Lung (tissue), 12 donors: ENCODE measurements around the gene TMEM131L. TPM values are rescaled to one million over a fixed set of nuclear protein-coding genes. Genes with fewer than 3 reads are reported as not detected.
"Not testable (repeated sequence)": the region's sequence is repeated elsewhere in the genome, so short reads cannot be mapped to it uniquely, and the experiment has no call there.

Experiments used
- ATAC-seq: fragments of 200-7000 bp; cut with Tn5 transposase; one replicate; pipeline ENCODE4 v1.9.1; 2020; ENCODE audit warnings: moderate number of reproducible peaks; ENCODE audit not compliant: insufficient read depth, low FRiP score
- DNase-seq, 3 donors: peaks; one replicate each; pipeline ENCODE4 v3.0.0-alpha.2; 2013 to 2017
- H3K27ac ChIP-seq, 2 donors: one replicate each; pipeline ENCODE4 v1.5.1; 2013; ENCODE audit warnings: mild to moderate bottlenecking in 2 of 2, moderate library complexity in 2 of 2, control low read depth in 1 of 2, inconsistent platforms in 1 of 2, low read depth in 1 of 2, low read length in 1 of 2
- H3K27me3 ChIP-seq, 3 donors: one replicate each; pipeline ENCODE4 v1.5.1; 2013; ENCODE audit warnings: low read length in 2 of 3; ENCODE audit not compliant: control insufficient read depth in 3 of 3, insufficient read depth in 3 of 3
- H3K36me3 ChIP-seq, 4 donors: one replicate each; pipeline ENCODE4 v1.5.1; 2013; ENCODE audit warnings: low read length in 4 of 4, mild to moderate bottlenecking in 1 of 4, moderate library complexity in 1 of 4; ENCODE audit not compliant: control insufficient read depth in 4 of 4, insufficient read depth in 4 of 4
- H3K4me1 ChIP-seq, 5 donors: one replicate each; pipeline ENCODE4 v1.5.1; 2013; ENCODE audit warnings: low read length in 5 of 5, mild to moderate bottlenecking in 2 of 5, moderate library complexity in 1 of 5; ENCODE audit not compliant: control insufficient read depth in 5 of 5, insufficient read depth in 5 of 5
- H3K4me3 ChIP-seq: one replicate; pipeline ENCODE4 v1.5.1; 2013; ENCODE audit warnings: mild to moderate bottlenecking, control low read depth, moderate library complexity
- H3K9ac ChIP-seq, 2 donors: one replicate each; pipeline ENCODE4 v1.5.1; 2013; ENCODE audit warnings: low read length in 2 of 2, control low read depth in 1 of 2; ENCODE audit not compliant: insufficient read depth in 1 of 2
- H3K9me3 ChIP-seq, 4 donors: one replicate each; pipeline ENCODE4 v1.5.1; 2013; ENCODE audit warnings: low read length in 3 of 4, mild to moderate bottlenecking in 1 of 4, moderate library complexity in 1 of 4; ENCODE audit not compliant: control insufficient read depth in 4 of 4, insufficient read depth in 3 of 4
- WGBS, 2 donors: extraction: QIAGEN DNeasy Blood & Tissue Kit; methylation state at CpG; one replicate each; pipeline ENCODE4 v1.1.7; 2013; 5-methylcytosine and 5-hydroxymethylcytosine counted together
- polyA plus RNA-seq, 2 donors: library from polyadenylated mRNA; stranded (reverse); fragments of 200-250 nt; gene quantifications; one replicate each; pipeline ENCODE4 v1.2.1, GENCODE V29; 2013
- total RNA-seq, 2 donors: library from RNA; depleted of rRNA in 1 of 2; stranded (reverse); fragments of >200 nt in 1 of 2; gene quantifications; one replicate each; pipeline ENCODE4 v1.2.1, GENCODE V29; 2014 to 2021
- TF ChIP-seq, protein P1 (sequence below): IDR thresholded peaks from 2 replicates; pipeline ENCODE4 v1.5.1; 2012; ENCODE audit warnings: mild to moderate bottlenecking; ENCODE audit errors: control extremely low read depth, extremely low read depth
- donor health status: control.
- donor health status: control.
- donor health status: Bipolar disorder and iron deficiency.
- donor health status: healthy.
- donor health status: DM: yes; HTN: yes; CAD: no.

TMEM131L gene
- total and polyA plus RNA-seq, 4 donors = 2.9 to 40.6 (median 11.8) TPM

DNA sequence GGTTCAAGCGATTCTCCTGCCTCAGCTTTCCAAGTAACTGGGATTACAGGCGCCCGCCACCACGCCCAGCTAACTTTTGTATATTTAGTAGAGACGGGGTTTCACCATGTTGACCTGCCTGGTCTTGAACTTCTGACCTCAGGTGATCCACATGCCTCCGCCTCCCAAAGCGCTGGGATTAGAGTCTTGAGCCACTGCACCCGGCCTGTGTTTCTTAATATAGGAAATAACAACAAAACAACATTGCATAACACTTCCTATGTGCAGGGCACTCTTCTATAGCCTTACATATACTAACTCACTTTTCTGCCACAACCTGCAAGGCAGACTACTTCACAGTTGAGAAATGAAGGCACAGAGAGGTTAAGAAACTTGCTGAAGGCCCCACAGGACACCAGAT lies 12.8 kb upstream of the TMEM131L start:
- Histone ChIP-seq H3K4me3 (no peak overlapping the region), H3K36me3 (no peaks in the 10 kb centered on the region), H3K27ac (no peak overlapping the region), H3K9ac (no peak overlapping the region), H3K27me3 (no peaks in the 10 kb centered on the region), H3K9me3 (no peaks in the 10 kb centered on the region), H3K4me1 (peaks cover 0 to 10% (median 5%) of the 10 kb centered on the region in 5 donors)
- ATAC-seq = no peak
- TF ChIP-seq, protein P1, sequence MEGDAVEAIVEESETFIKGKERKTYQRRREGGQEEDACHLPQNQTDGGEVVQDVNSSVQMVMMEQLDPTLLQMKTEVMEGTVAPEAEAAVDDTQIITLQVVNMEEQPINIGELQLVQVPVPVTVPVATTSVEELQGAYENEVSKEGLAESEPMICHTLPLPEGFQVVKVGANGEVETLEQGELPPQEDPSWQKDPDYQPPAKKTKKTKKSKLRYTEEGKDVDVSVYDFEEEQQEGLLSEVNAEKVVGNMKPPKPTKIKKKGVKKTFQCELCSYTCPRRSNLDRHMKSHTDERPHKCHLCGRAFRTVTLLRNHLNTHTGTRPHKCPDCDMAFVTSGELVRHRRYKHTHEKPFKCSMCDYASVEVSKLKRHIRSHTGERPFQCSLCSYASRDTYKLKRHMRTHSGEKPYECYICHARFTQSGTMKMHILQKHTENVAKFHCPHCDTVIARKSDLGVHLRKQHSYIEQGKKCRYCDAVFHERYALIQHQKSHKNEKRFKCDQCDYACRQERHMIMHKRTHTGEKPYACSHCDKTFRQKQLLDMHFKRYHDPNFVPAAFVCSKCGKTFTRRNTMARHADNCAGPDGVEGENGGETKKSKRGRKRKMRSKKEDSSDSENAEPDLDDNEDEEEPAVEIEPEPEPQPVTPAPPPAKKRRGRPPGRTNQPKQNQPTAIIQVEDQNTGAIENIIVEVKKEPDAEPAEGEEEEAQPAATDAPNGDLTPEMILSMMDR = no peak
- WGBS, 2 donors = 66 to 87% methylated on average over 8 of the region's 8 CpGs
- DNase-seq = no peak

- ATAC-seq (no peak), DNase-seq (no peak)
- no peak overlapping the region for H3K27ac ChIP-seq
- H3K27me3 ChIP-seq = no peaks in the 10 kb centered on the region
- 22 to 26% methylated on average over 1 of the region's 1 CpG for WGBS, 2 donors
- H3K36me3 ChIP-seq = no peaks in the 10 kb centered on the region
- TF ChIP-seq, protein P1 = no peak
- no peaks in the 10 kb centered on the region for H3K4me1 ChIP-seq
- H3K9me3 ChIP-seq = no peaks in the 10 kb centered on the region
- no peak overlapping the region for H3K9ac ChIP-seq
- no peak overlapping the region for H3K4me3 ChIP-seq
Measured at GRCh38 chr4:153458969-153459368, 7.2 kb upstream of the TMEM131L start.

GRCh38 chr4:153461549-153461948 lies 4.6 kb upstream of the TMEM131L start:
- ATAC-seq, DNase-seq, H3K9ac ChIP-seq, H3K27ac ChIP-seq, H3K27me3 ChIP-seq, H3K4me1 ChIP-seq, H3K36me3 ChIP-seq, H3K4me3 ChIP-seq, H3K9me3 ChIP-seq: not testable (repeated sequence)
- WGBS, 2 donors = 96 to 98% methylated on average over 4 of the region's 4 CpGs

DNA sequence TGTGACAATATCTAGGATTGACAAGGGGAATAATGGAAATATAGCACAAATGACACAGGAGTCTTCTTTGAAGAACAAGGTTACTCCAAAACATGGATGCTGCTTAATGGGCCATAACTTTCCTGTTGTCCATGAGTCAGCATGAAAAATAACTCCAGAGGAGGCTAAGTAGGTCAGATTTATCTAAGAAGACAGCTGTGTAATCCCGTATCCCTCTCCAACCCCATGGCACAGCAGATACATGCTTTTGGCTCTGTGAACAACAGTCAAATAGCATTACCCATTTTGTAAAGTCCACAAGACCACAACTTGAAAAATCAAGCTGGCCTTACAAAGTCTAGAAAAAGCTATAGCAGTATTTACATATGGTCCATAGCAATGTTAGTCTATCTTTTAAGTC lies 2.1 kb upstream of the TMEM131L start:
- WGBS, 2 donors = 86 to 91% methylated on average over 1 of the region's 1 CpG
- TF ChIP-seq, protein P1 = no peak
- no peak for ATAC-seq
- H3K4me3 ChIP-seq = no peak overlapping the region
- H3K9me3 ChIP-seq = no peaks in the 10 kb centered on the region
- H3K27me3 ChIP-seq = no peaks in the 10 kb centered on the region
- H3K27ac ChIP-seq = no peak overlapping the region
- peaks cover 0 to 28% (median 3%) of the 10 kb centered on the region in 5 donors for H3K4me1 ChIP-seq
- peaks cover 0 to 3% (median under 1%) of the 10 kb centered on the region in 4 donors for H3K36me3 ChIP-seq
- DNase-seq = no peak
- no peak overlapping the region for H3K9ac ChIP-seq
